Lower lobe of right lung (tissue), 2 donors: Measurements from ENCODE around the gene KCNK13. TPM values are rescaled to one million over a fixed set of nuclear protein-coding genes. Genes with fewer than 3 reads are reported as not detected.
A peak's percentile ranks its signal among the peaks of the same experiment; 100 is the strongest.

Experiments
- ATAC-seq, 2 donors: fragments of 200-7000 bp; cut with Tn5 transposase; one replicate each; pipeline ENCODE4 v1.9.1; 2020 to 2022; ENCODE audit warnings: mild to moderate bottlenecking in 2 of 2, moderate library complexity in 2 of 2
- DNase-seq: peaks from one replicate; pipeline ENCODE4 v3.0.0-alpha.2; 2020
- H3K27ac ChIP-seq: fragments of 200-600 bp; one replicate; pipeline ENCODE4 v1.8.0; 2022
- H3K27me3 ChIP-seq: fragments of 200-600 bp; one replicate; pipeline ENCODE4 v1.8.0; 2022; ENCODE audit warnings: low read depth
- H3K36me3 ChIP-seq: fragments of 200-600 bp; one replicate; pipeline ENCODE4 v1.8.0; 2022; ENCODE audit warnings: mild to moderate bottlenecking
- H3K4me1 ChIP-seq: fragments of 200-600 bp; one replicate; pipeline ENCODE4 v1.8.0; 2022
- H3K4me3 ChIP-seq: fragments of 200-600 bp; one replicate; pipeline ENCODE4 v1.8.0; 2022; ENCODE audit warnings: mild to moderate bottlenecking
- H3K9me3 ChIP-seq: fragments of 200-600 bp; one replicate; pipeline ENCODE4 v1.8.0; 2022
- intact Hi-C: fragments of 100-400 bp; cut with DNase I; formaldehyde crosslinking; loops from one replicate; pipeline ENCODE4 v1.11.0; 2022
- total RNA-seq: library from RNA; stranded (reverse); fragmentation: NEBNext Ultra II Directional; extraction: Animal tissue kit (Norgen Biotek cat#: 25700); gene quantifications from one replicate; pipeline ENCODE4 v1.2.1, GENCODE V29; 2021
- TF ChIP-seq, protein P1 (sequence below): fragments of 200-600 bp; IDR thresholded peaks from one replicate; pipeline ENCODE4 v1.8.0; 2022; ENCODE audit warnings: antibody characterized with exemption, mild to moderate bottlenecking
- donor health status: DM: no; HTN: yes; CAD: no; lungs with severe emphysema.

KCNK13 gene
- total RNA-seq, 1 donor from 2014 or later: 1.2 TPM

- intact Hi-C loops: no loop called here
- H3K4me1 ChIP-seq: no peaks in the 10 kb centered on the region
- DNase-seq (no peak), ATAC-seq (no peak)
- TF ChIP-seq, protein P1, sequence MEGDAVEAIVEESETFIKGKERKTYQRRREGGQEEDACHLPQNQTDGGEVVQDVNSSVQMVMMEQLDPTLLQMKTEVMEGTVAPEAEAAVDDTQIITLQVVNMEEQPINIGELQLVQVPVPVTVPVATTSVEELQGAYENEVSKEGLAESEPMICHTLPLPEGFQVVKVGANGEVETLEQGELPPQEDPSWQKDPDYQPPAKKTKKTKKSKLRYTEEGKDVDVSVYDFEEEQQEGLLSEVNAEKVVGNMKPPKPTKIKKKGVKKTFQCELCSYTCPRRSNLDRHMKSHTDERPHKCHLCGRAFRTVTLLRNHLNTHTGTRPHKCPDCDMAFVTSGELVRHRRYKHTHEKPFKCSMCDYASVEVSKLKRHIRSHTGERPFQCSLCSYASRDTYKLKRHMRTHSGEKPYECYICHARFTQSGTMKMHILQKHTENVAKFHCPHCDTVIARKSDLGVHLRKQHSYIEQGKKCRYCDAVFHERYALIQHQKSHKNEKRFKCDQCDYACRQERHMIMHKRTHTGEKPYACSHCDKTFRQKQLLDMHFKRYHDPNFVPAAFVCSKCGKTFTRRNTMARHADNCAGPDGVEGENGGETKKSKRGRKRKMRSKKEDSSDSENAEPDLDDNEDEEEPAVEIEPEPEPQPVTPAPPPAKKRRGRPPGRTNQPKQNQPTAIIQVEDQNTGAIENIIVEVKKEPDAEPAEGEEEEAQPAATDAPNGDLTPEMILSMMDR: no peak
- H3K36me3 ChIP-seq: peaks cover 12% of the 10 kb centered on the region
- H3K27me3 ChIP-seq: no peaks in the 10 kb centered on the region
- H3K27ac ChIP-seq: no peak overlapping the region
- no peak overlapping the region for H3K4me3 ChIP-seq
- no peaks in the 10 kb centered on the region for H3K9me3 ChIP-seq
Observed at GRCh38 chr14:90042496-90043252, 19.1 kb upstream of the KCNK13 start.

DNA sequence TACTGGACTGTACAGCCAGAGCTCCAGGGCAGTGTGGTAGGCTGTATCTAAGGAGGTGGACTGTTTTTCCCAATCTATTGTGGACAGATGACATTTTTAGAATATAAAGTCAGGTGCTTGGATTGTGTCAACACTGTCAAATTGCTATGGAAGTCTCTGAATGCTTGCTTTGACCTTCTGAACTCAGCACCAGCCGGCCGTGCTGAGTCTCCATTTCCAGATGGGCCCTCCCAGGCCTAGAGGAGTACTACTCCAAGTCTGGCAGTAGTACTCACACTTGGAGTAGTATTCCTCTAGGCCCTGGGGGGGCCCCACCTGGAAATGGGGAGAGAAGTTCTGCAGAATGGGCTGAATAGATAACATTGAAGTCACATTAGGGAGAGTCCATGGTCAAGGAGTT lies 16.2 kb upstream of the KCNK13 start:
- intact Hi-C loops: no loop called here
- peak; percentile 31 to 35 for ATAC-seq

DNA sequence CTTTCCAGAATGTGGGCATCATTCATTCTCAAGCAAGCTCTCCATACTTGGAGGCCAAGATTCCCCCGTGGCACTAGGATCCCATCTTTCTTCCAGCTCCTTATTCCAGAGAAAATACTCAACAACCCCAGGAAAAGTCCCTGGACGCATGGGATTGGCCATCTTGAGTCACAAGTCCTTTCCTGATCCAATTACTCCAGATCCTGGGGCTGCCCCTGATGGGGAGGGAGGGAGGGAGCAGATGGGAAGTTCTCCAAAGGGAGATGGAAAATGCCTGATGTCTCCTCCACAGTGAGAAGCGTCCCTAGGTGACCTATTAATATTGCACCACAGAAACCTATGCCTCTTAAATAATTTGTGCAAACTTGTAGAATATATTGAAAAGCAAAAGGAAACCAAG lies 12.4 kb upstream of the KCNK13 start:
- H3K36me3 ChIP-seq: no peaks in the 10 kb centered on the region
- TF ChIP-seq, protein P1: no peak
- DNase-seq (no peak), ATAC-seq (no peak)
- peaks cover 21% of the 10 kb centered on the region for H3K27me3 ChIP-seq
- no peaks in the 10 kb centered on the region for H3K9me3 ChIP-seq
- H3K27ac ChIP-seq: no peak overlapping the region
- H3K4me3 ChIP-seq: no peak overlapping the region
- H3K4me1 ChIP-seq: no peaks in the 10 kb centered on the region
- intact Hi-C loops: no loop called here

More for the DNA sequence above, 16.2 kb upstream of the KCNK13 start:
- no peaks in the 10 kb centered on the region for H3K9me3 ChIP-seq
- H3K4me1 ChIP-seq: no peaks in the 10 kb centered on the region
- TF ChIP-seq, protein P1: no peak
- no peak overlapping the region for H3K27ac ChIP-seq
- no peaks in the 10 kb centered on the region for H3K27me3 ChIP-seq
- no peak for DNase-seq
- peaks cover 12% of the 10 kb centered on the region for H3K36me3 ChIP-seq
- no peak overlapping the region for H3K4me3 ChIP-seq

DNA sequence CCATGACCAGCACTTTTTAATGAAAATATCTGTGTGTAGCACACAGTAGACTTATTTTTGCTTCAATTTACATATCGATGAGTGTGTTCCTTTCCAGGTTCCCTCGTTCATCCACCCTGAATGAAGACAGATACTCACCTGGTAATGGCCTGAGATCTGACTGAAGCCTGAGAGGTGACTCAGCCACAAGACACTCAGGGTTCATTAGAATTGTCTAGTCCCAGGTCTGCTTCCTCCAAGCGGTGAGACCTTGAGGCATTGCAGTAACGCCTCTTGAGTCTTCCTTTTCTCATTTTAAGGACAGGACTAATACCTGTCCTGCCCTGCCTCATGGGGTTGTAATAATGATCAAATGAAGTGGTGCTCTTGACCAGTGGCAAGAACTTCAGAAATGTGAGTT lies 11.5 kb upstream of the KCNK13 start:
- no peaks in the 10 kb centered on the region for H3K36me3 ChIP-seq
- peaks cover 28% of the 10 kb centered on the region for H3K27me3 ChIP-seq
- H3K27ac ChIP-seq: no peak overlapping the region
- ATAC-seq (no peak), DNase-seq (no peak)
- no peaks in the 10 kb centered on the region for H3K9me3 ChIP-seq
- TF ChIP-seq, protein P1: no peak
- H3K4me3 ChIP-seq: no peak overlapping the region
- intact Hi-C loops: no loop called here
- no peaks in the 10 kb centered on the region for H3K4me1 ChIP-seq

DNA sequence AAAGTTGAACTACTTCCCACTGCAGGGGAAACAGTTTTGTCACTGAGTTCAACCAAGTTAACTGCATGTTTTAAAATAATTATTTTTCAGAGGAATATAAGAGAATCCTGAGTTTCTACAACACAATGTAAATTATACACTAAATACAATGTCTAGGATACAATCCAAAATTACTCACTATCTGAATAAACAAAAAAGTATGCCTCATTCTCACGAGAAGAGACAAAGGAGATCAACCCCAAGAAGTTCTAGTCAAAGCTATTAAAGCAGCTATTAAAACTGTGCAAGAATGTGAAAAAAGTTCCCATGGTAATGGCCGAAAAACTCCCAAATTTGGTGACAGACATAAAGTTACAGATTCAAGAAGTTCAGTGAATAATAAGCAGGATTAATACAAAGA lies 8.8 kb upstream of the KCNK13 start:
- no peak overlapping the region for H3K4me3 ChIP-seq
- H3K27me3 ChIP-seq: peaks cover 46% of the 10 kb centered on the region
- ATAC-seq (no peak), DNase-seq (no peak)
- H3K4me1 ChIP-seq: no peaks in the 10 kb centered on the region
- intact Hi-C loops: no loop called here
- no peaks in the 10 kb centered on the region for H3K36me3 ChIP-seq
- H3K27ac ChIP-seq: no peak overlapping the region
- no peaks in the 10 kb centered on the region for H3K9me3 ChIP-seq
- TF ChIP-seq, protein P1: no peak
